HEK293 (cell line): ENCODE results near the gene TWIST2.

ENCODE experiments used
- CTCF ChIA-PET: fragments of 350-600 bp; formaldehyde crosslinking; extraction: SDS; loops from one replicate; lab custom pipeline; 2021; ENCODE audit warnings: antibody characterized with exemption; lab: Yijun Ruan, JAX
- POLR2A ChIA-PET: fragments of 300-600 bp; formaldehyde crosslinking; extraction: SDS; loops from one replicate; lab custom pipeline; 2020; ENCODE audit warnings: antibody characterized with exemption, inconsistent platforms; lab: Yijun Ruan, JAX
- H3K27ac ChIP-seq: fragments of 200-500 bp; sonication (Bioruptor generic); 2 replicates; pipeline ENCODE4 v1.5.1; 2014; ENCODE audit warnings: low read depth, low read length, control low read depth, inconsistent platforms; ENCODE audit errors: extremely low read depth
- H3K36me3 ChIP-seq, 2 experiments: fragments of 200-500 bp in 1 of 2; sonication (Bioruptor generic) in 1 of 2; 1 replicate in 1 of 2; 2 replicates in 1 of 2; pipeline ENCODE4 v1.5.1; 2014 to 2017; ENCODE audit warnings: inconsistent platforms in 2 of 2, low read length in 2 of 2; ENCODE audit not compliant: control insufficient read depth in 2 of 2, insufficient read depth in 1 of 2
- H3K4me1 ChIP-seq: fragments of 200-500 bp; sonication (Bioruptor generic); 2 replicates; pipeline ENCODE4 v1.5.1; 2014; ENCODE audit warnings: mild to moderate bottlenecking, low read length, inconsistent platforms; ENCODE audit not compliant: control insufficient read depth, insufficient read depth
- H3K4me3 ChIP-seq: 2 replicates; pipeline ENCODE4 v1.5.1; 2011; ENCODE audit warnings: low read depth, mild to moderate bottlenecking, control low read depth, low read length, moderate library complexity
- H3K9me3 ChIP-seq: fragments of 200-500 bp; sonication (Bioruptor generic); 2 replicates; pipeline ENCODE4 v1.5.1; 2014; ENCODE audit warnings: low read depth, low read length, inconsistent platforms; ENCODE audit not compliant: control insufficient read depth, insufficient read depth
- BCL11A ChIP-seq: fragments of 450-650 bp; formaldehyde crosslinking; IDR thresholded peaks from 2 replicates; pipeline ENCODE4 v1.5.1; 2016; ENCODE audit warnings: low read depth, missing biosample characterization, missing genetic modification characterization
- BCL11B ChIP-seq: fragments of 450-650 bp; formaldehyde crosslinking; IDR thresholded peaks from 2 replicates; pipeline ENCODE4 v1.5.1; 2016; ENCODE audit warnings: low read depth, missing biosample characterization, missing genetic modification characterization
- FEZF1 ChIP-seq: fragments of 450-650 bp; formaldehyde crosslinking; IDR thresholded peaks from 2 replicates; pipeline ENCODE4 v1.5.1; 2016; ENCODE audit warnings: missing biosample characterization, missing genetic modification characterization
- HOXD13 ChIP-seq: sonication (generic); formaldehyde crosslinking; IDR thresholded peaks from 2 replicates; pipeline ENCODE4 v1.8.0; 2022; ENCODE audit warnings: missing genetic modification reagents, borderline replicate concordance
- KLF9 ChIP-seq: fragments of 450-650 bp; formaldehyde crosslinking; IDR thresholded peaks from 2 replicates; pipeline ENCODE4 v1.5.1; 2016; ENCODE audit warnings: missing biosample characterization, missing genetic modification characterization, low read depth
- MYNN ChIP-seq: fragments of 450-650 bp; formaldehyde crosslinking; IDR thresholded peaks from 2 replicates; pipeline ENCODE4 v1.5.1; 2016; ENCODE audit warnings: missing biosample characterization, missing genetic modification characterization, borderline replicate concordance
- SP2 ChIP-seq: fragments of 450-650 bp; formaldehyde crosslinking; IDR thresholded peaks from 2 replicates; pipeline ENCODE4 v1.5.1; 2016; ENCODE audit warnings: missing biosample characterization, missing genetic modification characterization
- TCF7L2 ChIP-seq: IDR thresholded peaks from 2 replicates; pipeline ENCODE4 v1.6.1; 2011; ENCODE audit warnings: low read depth, mild to moderate bottlenecking, inconsistent platforms, low read length, moderate library complexity, borderline replicate concordance
- YY1 ChIP-seq: fragments of 450-650 bp; formaldehyde crosslinking; IDR thresholded peaks from 2 replicates; pipeline ENCODE4 v1.5.1; 2018; ENCODE audit warnings: missing biosample characterization, missing genetic modification characterization
- ZBTB1 ChIP-seq: fragments of 450-650 bp; formaldehyde crosslinking; IDR thresholded peaks from 2 replicates; pipeline ENCODE4 v1.5.1; 2016; ENCODE audit warnings: missing biosample characterization, missing genetic modification characterization
- ZBTB48 ChIP-seq: fragments of 450-650 bp; formaldehyde crosslinking; IDR thresholded peaks from 2 replicates; pipeline ENCODE4 v1.5.1; 2016; ENCODE audit warnings: missing biosample characterization, missing genetic modification characterization
- ZBTB7A ChIP-seq: fragments of 450-650 bp; formaldehyde crosslinking; IDR thresholded peaks from 2 replicates; pipeline ENCODE4 v1.5.1; 2016; ENCODE audit warnings: low read depth, missing biosample characterization, missing genetic modification characterization
- ZEB2 ChIP-seq: fragments of 450-650 bp; formaldehyde crosslinking; IDR thresholded peaks from 2 replicates; pipeline ENCODE4 v1.5.1; 2016; ENCODE audit warnings: missing biosample characterization, missing genetic modification characterization
- ZFHX2 ChIP-seq: fragments of 450-650 bp; formaldehyde crosslinking; conservative IDR thresholded peaks from 2 replicates; pipeline ENCODE4 v1.5.1; 2016; ENCODE audit warnings: missing biosample characterization, missing genetic modification characterization
- ZFP37 ChIP-seq: fragments of 450-650 bp; formaldehyde crosslinking; IDR thresholded peaks from 2 replicates; pipeline ENCODE4 v1.5.1; 2016; ENCODE audit warnings: missing biosample characterization, missing genetic modification characterization
- ZNF140 ChIP-seq: fragments of 450-650 bp; formaldehyde crosslinking; IDR thresholded peaks from 2 replicates; pipeline ENCODE4 v1.5.1; 2016; ENCODE audit warnings: missing biosample characterization, missing genetic modification characterization
- ZNF146 ChIP-seq: fragments of 450-650 bp; formaldehyde crosslinking; IDR thresholded peaks from 2 replicates; pipeline ENCODE4 v1.5.1; 2016; ENCODE audit warnings: missing biosample characterization, missing genetic modification characterization
- ZNF239 ChIP-seq: fragments of 450-650 bp; formaldehyde crosslinking; IDR thresholded peaks from 2 replicates; pipeline ENCODE4 v1.5.1; 2016; ENCODE audit warnings: missing biosample characterization, missing genetic modification characterization
- ZNF302 ChIP-seq: fragments of 450-650 bp; formaldehyde crosslinking; IDR thresholded peaks from 2 replicates; pipeline ENCODE4 v1.5.1; 2016; ENCODE audit warnings: missing biosample characterization, missing genetic modification characterization, low read depth
- ZNF394 ChIP-seq: fragments of 450-650 bp; formaldehyde crosslinking; IDR thresholded peaks from 2 replicates; pipeline ENCODE4 v1.5.1; 2016; ENCODE audit warnings: missing biosample characterization, missing genetic modification characterization, mild to moderate bottlenecking, moderate library complexity, borderline replicate concordance
- ZNF624 ChIP-seq: fragments of 450-650 bp; formaldehyde crosslinking; IDR thresholded peaks from 2 replicates; pipeline ENCODE4 v1.5.1; 2017; ENCODE audit warnings: missing biosample characterization, missing genetic modification characterization
- ZNF629 ChIP-seq: fragments of 450-650 bp; formaldehyde crosslinking; IDR thresholded peaks from 2 replicates; pipeline ENCODE4 v1.5.1; 2017; ENCODE audit warnings: missing biosample characterization, missing genetic modification characterization
- ZNF660 ChIP-seq: fragments of 450-650 bp; IDR thresholded peaks from 2 replicates; pipeline ENCODE4 v1.5.1; 2018; ENCODE audit warnings: missing biosample characterization, mild to moderate bottlenecking, missing genetic modification characterization
- ZNF707 ChIP-seq: fragments of 450-650 bp; formaldehyde crosslinking; IDR thresholded peaks from 2 replicates; pipeline ENCODE4 v1.5.1; 2016; ENCODE audit warnings: missing biosample characterization, missing genetic modification characterization
- ZNF791 ChIP-seq: fragments of 450-650 bp; formaldehyde crosslinking; IDR thresholded peaks from 2 replicates; pipeline ENCODE4 v1.5.1; 2016; ENCODE audit warnings: missing biosample characterization, missing genetic modification characterization
- ZNF837 ChIP-seq: fragments of 450-650 bp; formaldehyde crosslinking; IDR thresholded peaks from 2 replicates; pipeline ENCODE4 v1.5.1; 2016; ENCODE audit warnings: missing biosample characterization, missing genetic modification characterization
- TF ChIP-seq, protein P1 (sequence below): fragments of 450-650 bp; formaldehyde crosslinking; IDR thresholded peaks from 2 replicates; pipeline ENCODE4 v1.5.1; 2017; ENCODE audit warnings: missing biosample characterization, missing genetic modification characterization
- TF ChIP-seq, protein P2 (sequence below): fragments of 450-650 bp; formaldehyde crosslinking; IDR thresholded peaks from 2 replicates; pipeline ENCODE4 v1.5.1; 2016; ENCODE audit warnings: missing biosample characterization, missing genetic modification characterization

The TWIST2 gene

DNA sequence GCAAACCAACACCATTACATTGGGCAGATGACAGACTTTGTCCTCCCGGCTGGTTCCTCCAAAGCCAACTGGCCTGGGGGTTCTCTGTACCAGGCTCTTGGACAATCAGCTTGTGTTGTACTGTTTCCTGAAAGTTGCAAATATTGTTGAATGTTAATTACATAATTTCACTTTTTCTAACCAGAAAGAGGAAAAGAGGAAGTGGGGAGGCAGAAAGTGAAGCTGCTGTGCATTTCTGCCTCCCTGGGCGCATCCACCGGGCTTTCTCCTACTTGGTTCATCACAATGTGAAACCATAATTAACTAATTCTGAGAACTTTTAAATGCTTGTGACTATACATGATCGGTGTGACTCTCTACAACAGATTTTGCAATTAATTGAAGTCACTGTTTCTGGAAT lies 10.1 kb downstream of the TWIST2 start:
- Histone ChIP-seq H3K4me1 (no peaks in the 10 kb centered on the region), H3K36me3 (no peaks in the 10 kb centered on the region), H3K27ac (no peak overlapping the region), H3K4me3 (no peak overlapping the region), H3K9me3 (no peaks in the 10 kb centered on the region)
- ChIA-PET CTCF (no interaction called here), POLR2A (no interaction called here)
- TF ChIP-seq BCL11A (tag by site-specific recombination) (no peak), ZNF394 (tag by site-specific recombination) (no peak), HOXD13 (no peak), ZNF791 (tag by site-specific recombination) (no peak), ZNF660 (no peak), FEZF1 (tag by site-specific recombination) (no peak), ZBTB48 (tag by site-specific recombination) (no peak), TCF7L2 (no peak), SP2 (no peak), ZNF302 (no peak), MYNN (tag by site-specific recombination) (no peak), BCL11B (tag by site-specific recombination) (no peak), ZNF239 (tag by site-specific recombination) (no peak), ZNF146 (no peak), ZNF624 (tag by site-specific recombination) (no peak), ZBTB1 (tag by site-specific recombination) (no peak)
- TF ChIP-seq, protein P1, sequence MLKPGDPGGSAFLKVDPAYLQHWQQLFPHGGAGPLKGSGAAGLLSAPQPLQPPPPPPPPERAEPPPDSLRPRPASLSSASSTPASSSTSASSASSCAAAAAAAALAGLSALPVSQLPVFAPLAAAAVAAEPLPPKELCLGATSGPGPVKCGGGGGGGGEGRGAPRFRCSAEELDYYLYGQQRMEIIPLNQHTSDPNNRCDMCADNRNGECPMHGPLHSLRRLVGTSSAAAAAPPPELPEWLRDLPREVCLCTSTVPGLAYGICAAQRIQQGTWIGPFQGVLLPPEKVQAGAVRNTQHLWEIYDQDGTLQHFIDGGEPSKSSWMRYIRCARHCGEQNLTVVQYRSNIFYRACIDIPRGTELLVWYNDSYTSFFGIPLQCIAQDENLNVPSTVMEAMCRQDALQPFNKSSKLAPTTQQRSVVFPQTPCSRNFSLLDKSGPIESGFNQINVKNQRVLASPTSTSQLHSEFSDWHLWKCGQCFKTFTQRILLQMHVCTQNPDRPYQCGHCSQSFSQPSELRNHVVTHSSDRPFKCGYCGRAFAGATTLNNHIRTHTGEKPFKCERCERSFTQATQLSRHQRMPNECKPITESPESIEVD (tag by site-specific recombination) = no peak
- TF ChIP-seq, protein P2, sequence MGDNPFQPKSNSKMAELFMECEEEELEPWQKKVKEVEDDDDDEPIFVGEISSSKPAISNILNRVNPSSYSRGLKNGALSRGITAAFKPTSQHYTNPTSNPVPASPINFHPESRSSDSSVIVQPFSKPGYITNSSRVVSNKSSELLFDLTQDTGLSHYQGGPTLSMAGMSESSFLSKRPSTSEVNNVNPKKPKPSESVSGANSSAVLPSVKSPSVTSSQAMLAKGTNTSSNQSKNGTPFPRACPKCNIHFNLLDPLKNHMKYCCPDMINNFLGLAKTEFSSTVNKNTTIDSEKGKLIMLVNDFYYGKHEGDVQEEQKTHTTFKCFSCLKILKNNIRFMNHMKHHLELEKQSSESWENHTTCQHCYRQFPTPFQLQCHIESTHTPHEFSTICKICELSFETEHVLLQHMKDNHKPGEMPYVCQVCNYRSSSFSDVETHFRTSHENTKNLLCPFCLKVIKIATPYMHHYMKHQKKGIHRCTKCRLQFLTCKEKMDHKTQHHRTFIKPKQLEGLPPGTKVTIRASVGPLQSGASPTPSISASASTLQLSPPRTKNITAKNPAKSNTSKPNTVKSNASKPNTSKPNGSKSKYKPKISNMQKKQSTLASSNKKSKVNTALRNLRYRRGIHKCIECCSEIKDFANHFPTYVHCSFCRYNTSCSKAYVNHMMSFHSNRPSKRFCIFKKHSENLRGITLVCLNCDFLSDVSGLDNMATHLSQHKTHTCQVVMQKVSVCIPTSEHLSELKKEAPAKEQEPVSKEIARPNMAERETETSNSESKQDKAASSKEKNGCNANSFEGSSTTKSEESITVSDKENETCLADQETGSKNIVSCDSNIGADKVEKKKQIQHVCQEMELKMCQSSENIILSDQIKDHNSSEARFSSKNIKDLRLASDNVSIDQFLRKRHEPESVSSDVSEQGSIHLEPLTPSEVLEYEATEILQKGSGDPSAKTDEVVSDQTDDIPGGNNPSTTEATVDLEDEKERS (tag by site-specific recombination) = no peak

DNA sequence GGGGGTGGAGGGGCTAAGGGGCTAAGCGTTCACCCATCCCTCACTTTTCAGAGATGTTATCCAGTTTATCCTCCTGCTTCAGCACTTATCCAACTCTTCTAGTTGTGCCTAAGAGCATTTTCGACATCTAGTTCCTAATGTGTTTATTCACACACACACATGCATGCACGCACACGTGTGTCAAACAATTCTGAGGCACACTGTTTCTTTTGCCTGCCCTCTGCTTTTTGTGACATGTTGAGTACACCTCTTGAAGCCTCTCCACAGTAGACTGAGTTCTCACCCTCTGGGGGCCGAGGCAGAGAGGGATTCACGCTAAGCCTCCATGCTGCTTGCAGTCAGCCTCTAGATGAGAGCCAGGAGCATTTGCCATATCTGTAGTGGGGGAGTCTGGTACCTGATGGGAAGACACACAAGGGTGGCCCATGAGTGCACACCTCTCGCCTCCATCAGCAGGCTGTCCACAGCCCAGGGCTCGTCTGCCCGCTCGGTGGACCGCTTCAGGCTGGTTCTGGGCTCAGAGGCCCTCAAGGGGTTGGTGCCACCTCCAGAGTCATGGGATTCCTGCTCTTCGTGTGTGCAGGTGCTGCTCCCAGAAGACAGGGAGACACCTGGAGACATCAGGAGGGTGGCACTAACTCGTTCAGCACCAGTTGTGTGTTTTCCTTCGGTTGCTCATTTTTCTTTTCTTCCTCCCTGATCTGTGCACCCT lies 11.9 kb downstream of the TWIST2 start:
- Histone ChIP-seq H3K4me3 (no peak overlapping the region), H3K9me3 (no peaks in the 10 kb centered on the region), H3K4me1 (peaks cover 9% of the 10 kb centered on the region), H3K27ac (no peak overlapping the region), H3K36me3 (no peaks in the 10 kb centered on the region)
- ChIA-PET CTCF (no interaction called here), POLR2A (no interaction called here)
- no peak for TF ChIP-seq FEZF1 (tag by site-specific recombination)
- no peak for TF ChIP-seq ZNF707 (tag by site-specific recombination)
- TF ChIP-seq ZFHX2 (tag by site-specific recombination) = no peak
- no peak for TF ChIP-seq ZBTB7A (tag by site-specific recombination)
- no peak for TF ChIP-seq ZEB2 (tag by site-specific recombination)
- TF ChIP-seq ZNF140 (tag by site-specific recombination) = no peak
- no peak for TF ChIP-seq KLF9 (tag by site-specific recombination)
- no peak for TF ChIP-seq YY1
- TF ChIP-seq ZNF837 (tag by site-specific recombination) = no peak
- TF ChIP-seq ZNF629 (tag by site-specific recombination) = no peak
- TF ChIP-seq ZFP37 = no peak
